Measurements from ENCODE around the gene PAF1. TPM values are rescaled to one million over a fixed set of nuclear protein-coding genes. Genes with fewer than 3 reads are reported as not detected.

Gene PAF1
- total RNA-seq, 3 donors from 2014 or later = 48.0 to 50.8 (median 50.2) TPM

DNA sequence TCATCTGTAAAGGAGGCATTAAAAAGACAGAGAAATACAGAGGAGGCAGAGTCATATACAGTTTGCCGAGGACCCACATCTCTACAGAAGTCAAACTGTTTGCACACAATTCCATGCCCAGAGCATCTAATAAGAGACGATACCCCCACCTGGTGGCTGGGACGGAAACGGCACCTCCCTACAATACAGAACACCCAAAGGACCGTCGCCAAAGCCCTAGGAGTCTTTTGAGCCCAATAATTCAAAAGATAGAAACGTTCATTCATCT, 20.9 kb upstream of the PAF1 start:
- Mint-ChIP-seq H3K4me1 (ENCODE audit: low read depth) (peaks cover 41% of the 10 kb centered on the region), H3K4me3 (peak overlapping the region; percentile 86), H3K9me3 (no peaks in the 10 kb centered on the region), H3K36me3 (ENCODE audit: insufficient read depth) (peaks cover 13% of the 10 kb centered on the region), H3K27me3 (ENCODE audit: low read depth) (no peaks in the 10 kb centered on the region)
- ATAC-seq = peak; percentile 52 to 54
- peak; percentile 91 for DNase-seq

- H3K4me1 Mint-ChIP-seq (ENCODE audit: low read depth) = peaks cover 43% of the 10 kb centered on the region
- no peaks in the 10 kb centered on the region for H3K27me3 Mint-ChIP-seq (ENCODE audit: low read depth)
- peaks cover 13% of the 10 kb centered on the region for H3K36me3 Mint-ChIP-seq (ENCODE audit: insufficient read depth)
- no peaks in the 10 kb centered on the region for H3K9me3 Mint-ChIP-seq
- ATAC-seq (no peak), DNase-seq (no peak)
- H3K4me3 Mint-ChIP-seq = peak overlapping the region; percentile 86
Measured at GRCh38 chr19:39411081-39411831, 20.4 kb upstream of the PAF1 start.

GRCh38 chr19:39410831-39411080, 19.9 kb upstream of the PAF1 start:
- Mint-ChIP-seq H3K4me3 (peak overlapping the region; percentile 86), H3K4me1 (ENCODE audit: low read depth) (peaks cover 47% of the 10 kb centered on the region), H3K9me3 (no peaks in the 10 kb centered on the region), H3K27me3 (ENCODE audit: low read depth) (no peaks in the 10 kb centered on the region), H3K36me3 (ENCODE audit: insufficient read depth) (peaks cover 13% of the 10 kb centered on the region)
- DNase-seq (no peak), ATAC-seq (no peak)

- Mint-ChIP-seq H3K9me3 (no peaks in the 10 kb centered on the region), H3K4me3 (peak overlapping the region; percentile 86), H3K36me3 (ENCODE audit: insufficient read depth) (peaks cover 13% of the 10 kb centered on the region), H3K27me3 (ENCODE audit: low read depth) (no peaks in the 10 kb centered on the region), H3K4me1 (ENCODE audit: low read depth) (peaks cover 52% of the 10 kb centered on the region)
- peak; percentile 17 to 20 for ATAC-seq
- peak; percentile 49 for DNase-seq
Measured at GRCh38 chr19:39410017-39410830, 19.3 kb upstream of the PAF1 start.

- ATAC-seq = peak in 1 of 2 donors; percentile 4
- Mint-ChIP-seq H3K36me3 (ENCODE audit: insufficient read depth) (peaks cover 11% of the 10 kb centered on the region), H3K4me3 (peak overlapping the region; percentile 86), H3K27me3 (ENCODE audit: low read depth) (no peaks in the 10 kb centered on the region), H3K4me1 (ENCODE audit: low read depth) (peaks cover 56% of the 10 kb centered on the region), H3K9me3 (no peaks in the 10 kb centered on the region)
- DNase-seq = peak; percentile 82
Measured at GRCh38 chr19:39409208-39410016, 18.5 kb upstream of the PAF1 start.

DNA sequence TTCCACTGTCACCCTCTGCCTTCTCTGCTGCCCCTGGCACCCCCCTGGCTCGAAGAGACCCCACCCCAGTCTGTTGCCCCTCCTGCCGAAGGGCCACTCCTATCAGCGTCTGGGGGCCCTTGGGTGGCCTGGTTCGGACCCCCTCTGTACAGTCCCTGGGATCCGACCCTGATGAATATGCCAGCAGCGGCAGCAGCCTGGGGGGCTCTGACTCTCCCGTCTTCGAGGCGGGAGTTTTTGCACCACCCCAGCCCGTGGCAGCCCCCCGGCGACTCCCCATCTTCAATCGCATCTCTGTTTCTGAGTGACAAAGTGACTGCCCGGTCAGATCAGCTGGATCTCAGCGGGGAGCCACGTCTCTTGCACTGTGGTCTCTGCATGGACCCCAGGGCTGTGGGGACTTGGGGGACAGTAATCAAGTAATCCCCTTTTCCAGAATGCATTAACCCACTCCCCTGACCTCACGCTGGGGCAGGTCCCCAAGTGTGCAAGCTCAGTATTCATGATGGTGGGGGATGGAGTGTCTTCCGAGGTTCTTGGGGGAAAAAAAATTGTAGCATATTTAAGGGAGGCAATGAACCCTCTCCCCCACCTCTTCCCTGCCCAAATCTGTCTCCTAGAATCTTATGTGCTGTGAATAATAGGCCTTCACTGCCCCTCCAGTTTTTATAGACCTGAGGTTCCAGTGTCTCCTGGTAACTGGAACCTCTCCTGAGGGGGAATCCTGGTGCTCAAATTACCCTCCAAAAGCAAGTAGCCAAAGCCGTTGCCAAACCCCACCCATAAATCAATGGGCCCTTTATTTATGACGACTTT, 17.7 kb upstream of the PAF1 start:
- no peaks in the 10 kb centered on the region for H3K27me3 Mint-ChIP-seq (ENCODE audit: low read depth)
- DNase-seq (no peak), ATAC-seq (no peak)
- H3K4me3 Mint-ChIP-seq = peak overlapping the region; percentile 83
- no peaks in the 10 kb centered on the region for H3K9me3 Mint-ChIP-seq
- peaks cover 52% of the 10 kb centered on the region for H3K4me1 Mint-ChIP-seq (ENCODE audit: low read depth)
- H3K36me3 Mint-ChIP-seq (ENCODE audit: insufficient read depth) = peaks cover 11% of the 10 kb centered on the region

- Mint-ChIP-seq H3K36me3 (ENCODE audit: insufficient read depth) (peaks cover 11% of the 10 kb centered on the region), H3K27me3 (ENCODE audit: low read depth) (no peaks in the 10 kb centered on the region), H3K9me3 (no peaks in the 10 kb centered on the region), H3K4me1 (ENCODE audit: low read depth) (peaks cover 53% of the 10 kb centered on the region), H3K4me3 (peak overlapping the region; percentile 83)
- no peak for ATAC-seq
- peak; percentile 42 for DNase-seq
Measured at GRCh38 chr19:39407660-39408391, 16.9 kb upstream of the PAF1 start.

DNA sequence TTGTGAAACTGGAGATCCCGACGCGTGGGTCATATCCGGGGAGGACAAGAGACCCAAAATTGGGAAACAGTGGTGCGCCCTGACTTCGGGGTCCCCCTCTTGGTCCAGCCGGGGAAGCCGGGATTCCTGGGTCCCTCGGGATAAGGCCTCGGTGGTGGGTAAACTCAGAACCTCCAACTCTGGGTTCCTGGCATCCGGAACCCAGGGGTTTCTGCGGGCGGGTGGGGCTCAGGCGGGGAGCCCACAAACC, 16.4 kb upstream of the PAF1 start:
- Mint-ChIP-seq H3K4me1 (ENCODE audit: low read depth) (peaks cover 56% of the 10 kb centered on the region), H3K9me3 (no peaks in the 10 kb centered on the region), H3K36me3 (ENCODE audit: insufficient read depth) (peaks cover 11% of the 10 kb centered on the region), H3K4me3 (peak overlapping the region; percentile 83), H3K27me3 (ENCODE audit: low read depth) (no peaks in the 10 kb centered on the region)
- DNase-seq = no peak
- no peak for ATAC-seq

DNA sequence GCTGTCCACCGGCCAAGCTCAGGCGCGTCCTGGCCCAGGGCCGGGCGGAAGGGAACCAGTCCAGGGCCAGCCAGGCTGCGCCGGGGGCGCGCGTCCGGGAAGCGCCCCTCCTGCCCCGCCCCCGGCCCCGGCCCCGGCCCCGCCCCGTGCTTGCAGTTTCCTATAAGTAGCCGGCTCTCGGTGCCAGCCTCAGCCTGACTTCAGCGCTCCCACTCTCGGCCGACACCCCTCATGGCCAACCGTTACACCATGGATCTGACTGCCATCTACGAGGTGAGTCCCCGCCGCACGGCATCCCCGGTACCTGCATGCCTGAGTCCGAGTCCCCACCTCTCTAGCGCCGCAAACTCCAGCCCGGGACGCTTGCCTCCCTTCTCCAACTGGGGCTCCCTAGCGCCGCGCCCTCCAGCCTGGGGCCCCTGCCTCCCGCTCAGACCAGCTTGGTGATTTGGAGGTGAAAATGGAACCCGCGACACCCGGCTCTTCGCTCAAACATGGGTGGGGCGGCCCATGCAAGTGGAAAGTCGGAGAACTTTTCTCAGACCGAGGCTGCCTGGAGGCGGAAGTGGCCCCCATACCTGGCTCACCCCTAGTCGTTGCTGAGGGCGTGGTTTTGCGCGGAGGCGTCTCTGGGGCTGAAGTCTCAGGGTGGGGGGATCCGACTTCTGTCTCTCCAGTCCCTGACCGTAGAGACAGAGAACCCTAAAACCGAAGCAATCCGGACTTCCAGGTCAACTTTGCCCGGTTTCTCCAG, 15.9 kb upstream of the PAF1 start, which contains the start of gene ZFP36:
Gene ZFP36, plus strand, starts transcription at position 192 of the 754 bp plus-strand sequence. Its CDS starts 58 bp downstream, at position 250.
- DNase-seq = peak; percentile 87
- peaks cover 11% of the 10 kb centered on the region for H3K36me3 Mint-ChIP-seq (ENCODE audit: insufficient read depth)
- H3K27me3 Mint-ChIP-seq (ENCODE audit: low read depth) = no peaks in the 10 kb centered on the region
- no peaks in the 10 kb centered on the region for H3K9me3 Mint-ChIP-seq
- ATAC-seq = peak; percentile 28 to 29
- H3K4me3 Mint-ChIP-seq = peak within 1 kb of the TSS; percentile 83
- peaks cover 61% of the 10 kb centered on the region for H3K4me1 Mint-ChIP-seq (ENCODE audit: low read depth)

DNA sequence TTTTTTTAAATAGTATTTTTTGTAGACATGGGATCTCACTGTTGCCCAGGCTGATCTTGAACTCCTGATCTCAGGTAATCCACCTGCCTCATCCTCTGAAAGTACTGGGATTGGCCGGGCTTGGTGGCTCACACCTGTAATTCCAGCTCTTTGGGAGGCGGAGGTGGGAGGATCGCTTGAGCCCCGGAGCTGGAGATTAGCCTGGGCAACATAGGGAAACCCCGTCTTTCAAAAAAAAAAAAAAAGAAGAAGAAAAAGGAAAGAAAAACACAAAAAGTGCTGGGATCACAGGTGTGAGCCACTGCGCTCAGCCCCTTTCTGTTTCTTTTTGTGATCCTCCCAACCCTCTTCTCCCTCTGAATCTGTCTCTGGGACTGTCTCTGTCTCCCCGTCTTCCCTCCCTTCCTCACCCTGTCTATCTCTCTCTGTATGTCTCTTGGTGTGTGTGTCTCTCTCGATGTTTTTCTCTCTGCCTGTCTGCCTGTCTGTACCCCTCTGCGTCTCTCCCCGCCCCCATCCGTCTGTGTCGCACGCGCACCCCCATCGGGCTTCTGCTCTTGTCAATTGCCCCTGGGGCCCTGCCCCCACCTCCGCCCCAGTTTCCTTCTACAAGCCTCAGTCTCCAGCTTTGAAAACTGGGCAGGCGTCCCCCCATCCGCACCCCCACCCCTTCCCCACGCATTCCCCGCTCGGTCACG, 15.2 kb upstream of the PAF1 start:
- H3K4me3 Mint-ChIP-seq = peak overlapping the region; percentile 83
- no peaks in the 10 kb centered on the region for H3K27me3 Mint-ChIP-seq (ENCODE audit: low read depth)
- H3K4me1 Mint-ChIP-seq (ENCODE audit: low read depth) = peaks cover 62% of the 10 kb centered on the region
- H3K9me3 Mint-ChIP-seq = no peaks in the 10 kb centered on the region
- ATAC-seq (peak; percentile 3 to 4), DNase-seq (peak; percentile 90)
- peaks cover 11% of the 10 kb centered on the region for H3K36me3 Mint-ChIP-seq (ENCODE audit: insufficient read depth)

GRCh38 chr19:39405261-39405957, 14.5 kb upstream of the PAF1 start:
- DNase-seq = no peak

More at GRCh38 chr19:39405261-39405957, 14.5 kb upstream of the PAF1 start:
- no peak for ATAC-seq
- Mint-ChIP-seq H3K36me3 (ENCODE audit: insufficient read depth) (peaks cover 11% of the 10 kb centered on the region), H3K27me3 (ENCODE audit: low read depth) (no peaks in the 10 kb centered on the region), H3K4me3 (peak overlapping the region; percentile 83), H3K9me3 (no peaks in the 10 kb centered on the region), H3K4me1 (ENCODE audit: low read depth) (peaks cover 61% of the 10 kb centered on the region)

Data from activated T-cell treated with anti-CD3 and anti-CD28 coated beads, Interleukin-2, amount 50 U/mL, for 4 hours (primary cell).